ENCODE results near the gene OR2S2. TPM values are rescaled to one million over a fixed set of nuclear protein-coding genes. Genes with fewer than 3 reads are reported as not detected.

Gene OR2S2
- total RNA-seq, result not detected in 2 replicates

GRCh38 chr9:35958104-35958837, at the start of gene OR2S2:
Gene OR2S2 (minus strand): TSS chr9:35958154. CDS start chr9:35958098, 56 bp downstream.

GRCh38 chr9:35909274-35909673, 48.7 kb downstream of the OR2S2 start, which contains the start of gene SPAAR:
Gene SPAAR (plus strand): TSS chr9:35909490. CDS start chr9:35910464, 974 bp downstream.

Other genes starting within 250 kb of the OR2S2 start
- gene TLN1, start 226.0 kb downstream of the OR2S2 start, total RNA-seq, result 204 and 344 TPM in 2 replicates
- 50.4 and 62.5 TPM in 2 replicates for gene CREB3, start 225.5 kb downstream of the OR2S2 start, total RNA-seq
- gene GBA2, start 208.9 kb downstream of the OR2S2 start, total RNA-seq, result 18.2 and 22.5 TPM in 2 replicates
- 11.3 and 14.5 TPM in 2 replicates for gene RGP1, start 208.9 kb downstream of the OR2S2 start, total RNA-seq
- not detected in 2 replicates for gene MSMP, start 203.9 kb downstream of the OR2S2 start, total RNA-seq
- gene NPR2, start 166.6 kb downstream of the OR2S2 start, total RNA-seq, result 13.5 and 17.3 TPM in 2 replicates
- gene SPAG8, start 145.9 kb downstream of the OR2S2 start, total RNA-seq, result 0.09 and 0.82 TPM in 2 replicates
- gene HINT2, start 143.1 kb downstream of the OR2S2 start, total RNA-seq, result 14.8 and 17.4 TPM in 2 replicates
- gene FAM221B, start 129.4 kb downstream of the OR2S2 start, total RNA-seq, result not detected in 2 replicates
- 5.8 and 6.0 TPM in 2 replicates for gene TMEM8B, start 128.9 kb downstream of the OR2S2 start, total RNA-seq
- not detected in 2 replicates for gene OR13J1, start 87.8 kb downstream of the OR2S2 start, total RNA-seq
- 1.4 and 3.3 TPM in 2 replicates for gene HRCT1, start 52.0 kb downstream of the OR2S2 start, total RNA-seq
- 1.3 TPM in 1 of 2 replicates, not detected in the other for gene SPAAR, start 48.7 kb downstream of the OR2S2 start, total RNA-seq
- gene RECK, start 78.8 kb upstream of the OR2S2 start, total RNA-seq, result 34.8 and 44.2 TPM in 2 replicates
- 41.5 and 51.5 TPM in 2 replicates for gene GLIPR2, start 178.6 kb upstream of the OR2S2 start, total RNA-seq
- gene CCIN, start 211.2 kb upstream of the OR2S2 start, total RNA-seq, result 0.17 and 0.35 TPM in 2 replicates
- 354 and 431 TPM in 2 replicates for gene CLTA, start 232.8 kb upstream of the OR2S2 start, total RNA-seq